ENCODE results near the gene ITPK1.
"Not testable (repeated sequence)": the region's sequence is repeated elsewhere in the genome, so short reads cannot be mapped to it uniquely, and the experiment has no call there.

ITPK1 gene

GRCh38 chr14:93148979-93149378 lies 33.3 kb upstream of the ITPK1 start:
- no peak overlapping the region for H2BK5ac ChIP-seq (ENCODE audit: low read length)
- no peak overlapping the region for H3K4ac ChIP-seq (ENCODE audit: low read depth, low read length)
- H3K23ac ChIP-seq (ENCODE audit: low read length): no peak overlapping the region
- H2BK15ac ChIP-seq (replicated peaks; ENCODE audit: low read depth): no peak overlapping the region
- H3K4me1 ChIP-seq (ENCODE audit: control insufficient read depth, low read depth, low read length): no peaks in the 10 kb centered on the region
- no peak overlapping the region for H3K18ac ChIP-seq (ENCODE audit: low read length)
- no peaks in the 10 kb centered on the region for H3K27me3 ChIP-seq (ENCODE audit: insufficient read depth, low read length, poor library complexity)
- H3K56ac ChIP-seq (ENCODE audit: low read length): no peak overlapping the region
- H3K79me1 ChIP-seq (ENCODE audit: low read length): no peaks in the 10 kb centered on the region
- no peak overlapping the region for H2AK5ac ChIP-seq (ENCODE audit: low read length)
- H3K79me2 ChIP-seq (ENCODE audit: control insufficient read depth, insufficient read depth, low read length): no peaks in the 10 kb centered on the region
- H3K4me3 ChIP-seq (ENCODE audit: low read length): no peak overlapping the region
- H4K5ac ChIP-seq (ENCODE audit: low read length): no peak overlapping the region
- no peak overlapping the region for H3K27ac ChIP-seq (ENCODE audit: low read depth, low read length)
- H3K9ac ChIP-seq (ENCODE audit: low read length): no peak overlapping the region
- no peaks in the 10 kb centered on the region for H3K36me3 ChIP-seq (ENCODE audit: control insufficient read depth, insufficient read depth, low read length)
- H4K8ac ChIP-seq (ENCODE audit: low read depth, low read length): no peak overlapping the region
- no CpG with 5 or more reads among the region's 8 CpGs for WGBS (ENCODE audit: extremely low coverage, insufficient coverage, low lambda C conversion rate)
- H2BK120ac ChIP-seq (ENCODE audit: low read depth, low read length): no peak overlapping the region
- no peak overlapping the region for H3K4me2 ChIP-seq (ENCODE audit: low read length)
- no peak for DNase-seq

- no peaks in the 10 kb centered on the region for H3K4me1 ChIP-seq (ENCODE audit: control insufficient read depth, low read depth, low read length)
- H3K56ac ChIP-seq (ENCODE audit: low read length): no peak overlapping the region
- no peak for DNase-seq
- H4K8ac ChIP-seq (ENCODE audit: low read depth, low read length): no peak overlapping the region
- H3K4ac ChIP-seq (ENCODE audit: low read depth, low read length): no peak overlapping the region
- H2BK120ac ChIP-seq (ENCODE audit: low read depth, low read length): no peak overlapping the region
- WGBS (ENCODE audit: extremely low coverage, insufficient coverage, low lambda C conversion rate): no CpG with 5 or more reads among the region's 9 CpGs
- no peak overlapping the region for H3K9ac ChIP-seq (ENCODE audit: low read length)
- H3K23ac ChIP-seq (ENCODE audit: low read length): no peak overlapping the region
- no peaks in the 10 kb centered on the region for H3K27me3 ChIP-seq (ENCODE audit: insufficient read depth, low read length, poor library complexity)
- no peak overlapping the region for H3K27ac ChIP-seq (ENCODE audit: low read depth, low read length)
- H3K4me2 ChIP-seq (ENCODE audit: low read length): no peak overlapping the region
- no peak overlapping the region for H2BK5ac ChIP-seq (ENCODE audit: low read length)
- no peak overlapping the region for H3K18ac ChIP-seq (ENCODE audit: low read length)
- no peaks in the 10 kb centered on the region for H3K36me3 ChIP-seq (ENCODE audit: control insufficient read depth, insufficient read depth, low read length)
- H3K79me1 ChIP-seq (ENCODE audit: low read length): no peaks in the 10 kb centered on the region
- no peaks in the 10 kb centered on the region for H3K79me2 ChIP-seq (ENCODE audit: control insufficient read depth, insufficient read depth, low read length)
- H2BK15ac ChIP-seq (replicated peaks; ENCODE audit: low read depth): no peak overlapping the region
- no peak overlapping the region for H2AK5ac ChIP-seq (ENCODE audit: low read length)
- H3K4me3 ChIP-seq (ENCODE audit: low read length): no peak overlapping the region
- H4K5ac ChIP-seq (ENCODE audit: low read length): no peak overlapping the region
Observed at GRCh38 chr14:93146119-93146518, 30.4 kb upstream of the ITPK1 start.

- Histone ChIP-seq H3K36me3 (ENCODE audit: control insufficient read depth, insufficient read depth, low read length) (no peaks in the 10 kb centered on the region), H3K9ac (ENCODE audit: low read length) (no peak overlapping the region), H3K4me2 (ENCODE audit: low read length) (no peak overlapping the region), H3K4me1 (ENCODE audit: control insufficient read depth, low read depth, low read length) (no peaks in the 10 kb centered on the region), H2BK120ac (ENCODE audit: low read depth, low read length) (no peak overlapping the region), H2AK5ac (ENCODE audit: low read length) (no peak overlapping the region), H2BK5ac (ENCODE audit: low read length) (no peak overlapping the region), H3K18ac (ENCODE audit: low read length) (no peak overlapping the region), H3K56ac (ENCODE audit: low read length) (no peak overlapping the region), H2BK15ac (replicated peaks; ENCODE audit: low read depth) (no peak overlapping the region), H3K4ac (ENCODE audit: low read depth, low read length) (no peak overlapping the region), H3K27ac (ENCODE audit: low read depth, low read length) (no peak overlapping the region), H3K79me1 (ENCODE audit: low read length) (no peaks in the 10 kb centered on the region), H4K8ac (ENCODE audit: low read depth, low read length) (no peak overlapping the region), H3K27me3 (ENCODE audit: insufficient read depth, low read length, poor library complexity) (no peaks in the 10 kb centered on the region), H3K23ac (ENCODE audit: low read length) (no peak overlapping the region), H3K79me2 (ENCODE audit: control insufficient read depth, insufficient read depth, low read length) (no peaks in the 10 kb centered on the region), H4K5ac (ENCODE audit: low read length) (no peak overlapping the region), H3K4me3 (ENCODE audit: low read length) (no peak overlapping the region)
- no peak for DNase-seq
- WGBS (ENCODE audit: extremely low coverage, insufficient coverage, low lambda C conversion rate): no CpG with 5 or more reads among the region's 13 CpGs
Observed at GRCh38 chr14:93142854-93143652, 27.3 kb upstream of the ITPK1 start.

DNA sequence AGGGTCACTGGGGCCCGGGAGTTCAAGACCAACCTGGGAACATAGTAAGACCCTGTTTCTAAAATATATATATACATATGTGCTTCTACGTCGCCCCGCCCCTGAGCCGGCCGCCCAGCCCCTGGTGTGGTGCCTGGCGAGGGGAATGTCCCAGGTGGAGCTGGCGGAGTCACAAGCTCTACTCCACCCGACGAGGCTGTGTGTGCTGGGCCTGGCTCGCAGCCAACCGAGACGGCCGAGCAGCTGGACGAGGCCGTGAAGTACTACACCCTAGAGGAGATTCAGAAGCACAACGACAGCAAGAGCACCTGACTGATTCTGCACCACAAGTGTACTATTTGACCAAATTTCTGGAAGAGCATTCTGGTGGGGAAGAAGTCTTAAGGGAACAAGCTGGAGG lies 22.1 kb upstream of the ITPK1 start:
- Histone ChIP-seq H3K18ac (ENCODE audit: low read length) (no peak overlapping the region), H3K79me1 (ENCODE audit: low read length) (no peaks in the 10 kb centered on the region), H2BK15ac (replicated peaks; ENCODE audit: low read depth) (no peak overlapping the region), H3K23ac (ENCODE audit: low read length) (no peak overlapping the region), H3K27me3 (ENCODE audit: insufficient read depth, low read length, poor library complexity) (no peaks in the 10 kb centered on the region), H2AK5ac (ENCODE audit: low read length) (no peak overlapping the region), H3K9ac (ENCODE audit: low read length) (no peak overlapping the region), H4K8ac (ENCODE audit: low read depth, low read length) (no peak overlapping the region), H2BK120ac (ENCODE audit: low read depth, low read length) (no peak overlapping the region), H4K5ac (ENCODE audit: low read length) (no peak overlapping the region), H3K4me3 (ENCODE audit: low read length) (no peak overlapping the region), H3K79me2 (ENCODE audit: control insufficient read depth, insufficient read depth, low read length) (no peaks in the 10 kb centered on the region), H3K4ac (ENCODE audit: low read depth, low read length) (no peak overlapping the region), H3K56ac (ENCODE audit: low read length) (no peak overlapping the region), H3K4me1 (ENCODE audit: control insufficient read depth, low read depth, low read length) (no peaks in the 10 kb centered on the region), H3K4me2 (ENCODE audit: low read length) (no peak overlapping the region), H3K36me3 (ENCODE audit: control insufficient read depth, insufficient read depth, low read length) (no peaks in the 10 kb centered on the region), H3K27ac (ENCODE audit: low read depth, low read length) (no peak overlapping the region), H2BK5ac (ENCODE audit: low read length) (no peak overlapping the region)
- no peak for DNase-seq
- WGBS (ENCODE audit: extremely low coverage, insufficient coverage, low lambda C conversion rate): no CpG with 5 or more reads among the region's 17 CpGs

GRCh38 chr14:93136508-93136907 lies 20.8 kb upstream of the ITPK1 start:
- not testable (repeated sequence) for H3K79me1 ChIP-seq (ENCODE audit: low read length); H3K27me3 ChIP-seq (ENCODE audit: insufficient read depth, low read length, poor library complexity); H3K23ac ChIP-seq (ENCODE audit: low read length); H3K79me2 ChIP-seq (ENCODE audit: control insufficient read depth, insufficient read depth, low read length); H3K4ac ChIP-seq (ENCODE audit: low read depth, low read length); H3K18ac ChIP-seq (ENCODE audit: low read length); H2AK5ac ChIP-seq (ENCODE audit: low read length); H4K8ac ChIP-seq (ENCODE audit: low read depth, low read length); H3K4me2 ChIP-seq (ENCODE audit: low read length); H3K27ac ChIP-seq (ENCODE audit: low read depth, low read length); H3K56ac ChIP-seq (ENCODE audit: low read length); H2BK15ac ChIP-seq (replicated peaks; ENCODE audit: low read depth); H4K5ac ChIP-seq (ENCODE audit: low read length); H2BK5ac ChIP-seq (ENCODE audit: low read length); DNase-seq; H3K9ac ChIP-seq (ENCODE audit: low read length); H3K4me3 ChIP-seq (ENCODE audit: low read length); H2BK120ac ChIP-seq (ENCODE audit: low read depth, low read length); H3K36me3 ChIP-seq (ENCODE audit: control insufficient read depth, insufficient read depth, low read length); H3K4me1 ChIP-seq (ENCODE audit: control insufficient read depth, low read depth, low read length)
- no CpG with 5 or more reads among the region's 13 CpGs for WGBS (ENCODE audit: extremely low coverage, insufficient coverage, low lambda C conversion rate)

- no peak overlapping the region for H4K5ac ChIP-seq (ENCODE audit: low read length)
- H3K79me1 ChIP-seq (ENCODE audit: low read length): no peaks in the 10 kb centered on the region
- no CpG with 5 or more reads among the region's 8 CpGs for WGBS (ENCODE audit: extremely low coverage, insufficient coverage, low lambda C conversion rate)
Observed at GRCh38 chr14:93136009-93136408, 20.3 kb upstream of the ITPK1 start.

More at GRCh38 chr14:93136009-93136408, 20.3 kb upstream of the ITPK1 start:
- H3K4me3 ChIP-seq (ENCODE audit: low read length): no peak overlapping the region
- no peaks in the 10 kb centered on the region for H3K36me3 ChIP-seq (ENCODE audit: control insufficient read depth, insufficient read depth, low read length)
- no peaks in the 10 kb centered on the region for H3K27me3 ChIP-seq (ENCODE audit: insufficient read depth, low read length, poor library complexity)
- H3K18ac ChIP-seq (ENCODE audit: low read length): no peak overlapping the region
- no peak overlapping the region for H3K23ac ChIP-seq (ENCODE audit: low read length)
- H3K27ac ChIP-seq (ENCODE audit: low read depth, low read length): no peak overlapping the region
- no peak overlapping the region for H3K56ac ChIP-seq (ENCODE audit: low read length)
- H3K9ac ChIP-seq (ENCODE audit: low read length): no peak overlapping the region
- no peak overlapping the region for H3K4me2 ChIP-seq (ENCODE audit: low read length)
- H4K8ac ChIP-seq (ENCODE audit: low read depth, low read length): no peak overlapping the region
- no peaks in the 10 kb centered on the region for H3K4me1 ChIP-seq (ENCODE audit: control insufficient read depth, low read depth, low read length)
- DNase-seq: no peak
- no peak overlapping the region for H2BK5ac ChIP-seq (ENCODE audit: low read length)
- H2BK15ac ChIP-seq (replicated peaks; ENCODE audit: low read depth): no peak overlapping the region
- H2AK5ac ChIP-seq (ENCODE audit: low read length): no peak overlapping the region
- no peak overlapping the region for H2BK120ac ChIP-seq (ENCODE audit: low read depth, low read length)
- H3K79me2 ChIP-seq (ENCODE audit: control insufficient read depth, insufficient read depth, low read length): no peaks in the 10 kb centered on the region
- no peak overlapping the region for H3K4ac ChIP-seq (ENCODE audit: low read depth, low read length)
